ENCODE data around the gene OR13J1.
A peak's percentile ranks its signal among the peaks of the same experiment; 100 is the strongest.
"Not testable (repeated sequence)": the region's sequence is repeated elsewhere in the genome, so short reads cannot be mapped to it uniquely, and the experiment has no call there.

Gene OR13J1

DNA sequence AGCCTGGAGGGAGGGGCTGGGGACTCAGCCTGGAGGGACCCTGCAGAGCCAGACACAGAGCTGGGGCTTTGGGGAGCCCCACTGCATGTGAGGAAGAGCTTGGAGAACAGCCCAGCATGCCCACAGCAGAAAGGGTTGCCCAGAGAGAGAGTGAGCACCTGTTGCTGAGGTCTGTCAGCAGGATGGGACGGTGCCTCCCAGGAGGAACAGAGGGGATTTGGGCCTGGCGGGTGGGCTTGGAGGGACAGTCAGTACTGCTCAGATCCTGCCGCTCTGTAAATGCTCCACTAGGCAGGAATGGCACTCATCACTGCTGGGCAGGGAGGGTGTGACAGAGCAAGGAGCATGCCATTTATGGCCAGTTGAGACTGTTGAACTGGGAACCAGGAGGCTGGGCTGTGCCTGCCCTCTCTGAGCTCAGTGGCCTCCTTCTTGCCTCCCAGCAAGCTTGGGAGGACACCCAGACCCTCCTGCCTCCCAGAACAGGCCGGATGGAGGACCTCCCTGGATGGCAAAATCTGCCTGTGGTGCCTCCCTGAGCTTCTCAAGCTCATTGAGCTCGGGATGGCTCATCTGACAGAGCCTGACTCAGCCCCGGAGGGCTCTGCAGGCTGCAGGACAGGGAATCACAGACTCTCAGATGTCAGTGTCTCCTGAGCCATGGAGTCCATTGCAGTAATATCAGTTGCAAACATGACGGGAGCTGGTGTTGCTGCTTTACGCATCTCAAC, 35.0 kb upstream of the OR13J1 start:
- no peak for DNase-seq

DNA sequence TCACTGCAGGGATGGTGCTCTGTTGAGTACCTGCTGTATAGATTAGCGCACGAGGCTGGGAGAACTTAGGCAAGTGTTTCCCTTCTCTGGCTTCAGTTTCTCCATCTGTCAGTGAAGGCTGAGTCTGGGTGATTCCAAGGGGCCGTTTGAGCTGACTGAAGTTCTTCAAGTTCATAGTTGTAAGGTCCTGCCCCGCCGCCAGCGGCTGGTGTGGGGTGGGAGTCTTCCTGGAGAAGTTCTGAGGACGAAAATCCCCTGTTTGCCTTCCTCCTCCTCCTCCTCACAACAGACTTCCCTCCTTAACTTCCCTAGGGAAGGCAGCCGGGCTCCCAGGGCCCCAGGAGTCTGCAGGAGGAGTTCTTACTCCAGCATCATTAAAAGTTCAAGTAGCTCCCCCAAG, 34.1 kb upstream of the OR13J1 start:
- DNase-seq = no peak

DNA sequence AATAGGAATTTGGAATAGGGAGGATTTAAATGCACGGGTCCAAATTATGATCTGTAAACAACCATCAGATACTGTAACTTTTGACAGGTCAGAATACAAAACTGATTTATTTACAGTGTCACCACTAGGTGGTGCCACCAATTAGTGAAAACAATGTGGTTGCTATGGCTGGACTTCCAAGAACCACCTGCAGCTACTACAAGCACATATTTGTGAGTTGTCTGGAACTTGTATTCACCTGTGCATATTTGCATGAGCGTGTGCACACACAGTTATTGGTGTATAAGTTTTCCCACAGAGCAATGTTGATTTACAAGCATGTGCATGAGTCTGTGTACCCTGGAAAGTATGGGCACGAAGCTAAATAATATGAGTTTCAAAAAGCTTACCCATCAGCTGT, 32.8 kb upstream of the OR13J1 start:
- peak in 1 of 58 donors; percentile 23 for DNase-seq

DNA sequence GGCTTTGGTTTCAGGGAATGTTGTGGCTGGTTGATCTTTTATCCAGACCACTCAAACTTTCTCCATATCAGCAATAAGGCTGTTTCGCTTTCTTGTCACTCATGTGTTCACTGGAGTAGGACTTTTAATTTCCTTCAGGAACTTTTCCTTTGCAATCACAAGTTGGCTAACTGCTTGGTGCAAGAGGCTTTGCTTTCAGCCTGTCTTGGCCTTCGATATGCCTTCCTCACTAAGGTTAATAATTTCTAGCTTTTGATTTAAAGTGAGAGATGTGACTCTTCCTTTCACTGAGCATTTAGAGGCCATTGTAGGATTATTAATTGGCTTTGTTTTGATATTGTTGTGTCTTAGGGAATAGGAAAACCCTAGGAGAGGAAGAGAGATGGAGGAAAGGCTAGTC, 28.8 kb upstream of the OR13J1 start:
- DNase-seq = no peak

DNA sequence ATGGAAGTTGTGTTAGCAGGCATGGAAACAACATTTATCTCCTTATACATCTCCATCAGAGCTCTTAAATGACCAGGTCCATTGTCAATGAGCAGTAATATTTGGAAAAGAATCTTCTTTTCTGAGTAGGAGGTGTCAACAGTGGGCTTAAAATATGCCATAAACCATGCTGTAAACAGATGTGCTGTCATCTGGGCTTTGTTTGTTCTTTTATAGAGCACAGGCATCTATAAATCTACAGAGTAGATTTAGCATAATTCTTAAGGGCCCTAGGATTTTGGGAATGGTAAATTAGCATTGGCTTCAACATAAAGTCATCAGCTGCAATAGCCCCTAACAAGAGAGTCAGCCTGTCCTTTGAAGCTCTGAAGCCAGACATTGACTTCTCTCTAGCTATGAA, 28.1 kb upstream of the OR13J1 start:
- no peak for DNase-seq

DNA sequence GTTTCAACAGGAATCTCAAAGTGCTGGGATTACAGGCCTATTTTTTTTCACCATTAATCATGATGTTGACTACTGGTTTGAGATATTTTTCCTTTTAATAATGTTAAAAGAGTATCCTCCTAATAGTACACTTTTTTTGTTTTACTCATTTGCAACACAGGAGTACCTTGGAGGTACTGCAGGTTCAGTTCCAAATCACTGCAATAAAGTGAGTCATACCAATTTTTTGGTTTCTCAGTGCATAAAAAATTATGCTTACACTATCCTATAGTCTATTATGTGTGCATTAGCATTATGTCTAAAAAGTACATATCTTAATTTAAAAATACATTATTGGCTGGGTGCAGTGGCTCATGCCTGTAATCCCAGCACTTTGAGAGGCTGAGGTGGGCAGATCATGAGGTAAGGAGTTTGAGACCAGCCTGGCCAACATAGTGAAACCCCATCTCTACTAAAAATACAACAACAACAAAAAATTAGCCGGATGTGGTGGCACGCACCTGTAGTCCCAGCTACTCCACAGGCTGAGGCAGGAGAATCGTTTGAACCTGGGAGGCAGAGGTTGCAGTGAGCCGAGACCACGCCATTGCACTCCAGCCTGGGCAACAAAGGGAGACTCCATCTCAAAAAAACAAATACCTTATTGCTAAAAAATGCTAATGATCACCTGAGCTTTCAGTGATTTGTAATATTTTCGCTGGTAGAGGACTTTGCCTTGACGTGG, 27.3 kb upstream of the OR13J1 start:
- not testable (repeated sequence) for DNase-seq

DNA sequence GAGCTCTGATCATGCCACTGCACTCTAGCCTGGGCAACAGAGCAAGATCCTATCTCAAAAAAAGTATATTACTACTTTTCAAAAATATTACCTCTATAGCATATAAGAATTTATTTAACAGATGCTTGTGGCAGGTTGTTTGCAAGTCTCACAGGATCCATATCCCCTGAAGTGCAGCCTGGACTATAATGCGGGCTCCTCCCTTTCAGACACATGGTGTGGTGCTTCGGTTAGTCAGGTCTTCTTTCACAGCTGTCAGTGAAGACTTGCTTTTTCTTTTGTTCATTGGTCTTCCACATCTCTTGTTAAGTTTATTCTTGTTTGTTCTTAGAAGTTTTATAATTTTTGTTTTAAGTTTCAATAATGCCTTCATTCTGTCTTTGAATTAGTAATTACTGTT, 26.4 kb upstream of the OR13J1 start:
- no peak for DNase-seq

DNA sequence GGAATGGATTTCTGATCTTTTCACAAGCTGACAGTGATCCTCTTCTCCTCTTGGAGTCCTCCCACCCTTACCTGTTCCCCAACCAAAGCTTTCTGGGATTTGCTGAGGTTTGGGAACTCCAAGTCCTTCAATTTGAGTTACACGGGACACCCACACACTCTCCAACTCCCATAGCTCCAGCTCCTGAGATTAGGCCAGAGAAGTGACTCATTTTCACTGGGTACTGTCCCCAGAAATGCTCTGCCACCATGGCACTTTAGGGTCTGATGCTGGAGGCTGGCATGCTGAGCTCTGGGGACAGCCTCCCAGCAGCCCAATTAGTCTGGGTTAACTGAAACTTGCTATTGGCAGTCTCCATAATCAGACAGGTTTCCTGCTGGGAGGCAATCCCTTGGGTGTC, 21.9 kb upstream of the OR13J1 start:
- no peak for DNase-seq

DNA sequence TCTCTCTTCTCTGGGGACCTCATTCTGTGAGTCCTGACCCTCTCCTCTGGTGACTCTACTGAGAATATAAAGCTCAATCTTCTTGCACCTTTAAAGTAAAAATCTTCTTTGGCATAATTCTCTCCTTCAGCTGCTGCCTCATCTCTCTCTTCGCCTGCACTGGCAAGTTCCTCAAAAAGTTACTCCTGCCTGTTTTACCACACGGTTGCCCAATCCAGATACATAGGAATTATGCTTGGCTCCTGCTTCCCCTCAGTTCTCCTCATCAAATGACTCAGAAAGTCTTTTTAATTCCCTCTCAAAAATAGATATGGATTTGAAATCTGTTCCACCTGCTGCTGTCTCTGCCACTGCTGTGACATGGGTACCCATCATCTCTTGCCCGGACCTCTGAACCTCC, 21.4 kb upstream of the OR13J1 start:
- peak in 1 of 58 donors; percentile 33 for DNase-seq

DNA sequence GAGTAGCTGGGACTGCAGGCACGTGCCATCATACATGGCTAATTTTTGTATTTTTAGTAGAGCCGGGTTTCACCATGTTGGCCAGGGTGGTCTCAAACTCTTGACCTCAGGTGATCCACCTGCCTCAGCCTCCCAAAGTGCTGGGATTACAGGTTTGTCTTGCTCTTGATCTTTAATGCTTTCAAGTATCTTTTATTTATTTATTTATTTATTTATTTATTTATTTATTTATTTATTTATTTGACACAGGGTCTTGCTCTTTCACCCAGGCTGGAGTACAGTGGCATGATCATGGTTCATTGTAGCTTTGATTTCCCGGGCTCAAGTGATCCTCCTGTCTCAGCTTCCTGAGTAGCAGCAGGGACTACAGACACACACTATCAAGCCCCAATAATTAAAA, 14.7 kb upstream of the OR13J1 start:
- not testable (repeated sequence) for DNase-seq

DNA sequence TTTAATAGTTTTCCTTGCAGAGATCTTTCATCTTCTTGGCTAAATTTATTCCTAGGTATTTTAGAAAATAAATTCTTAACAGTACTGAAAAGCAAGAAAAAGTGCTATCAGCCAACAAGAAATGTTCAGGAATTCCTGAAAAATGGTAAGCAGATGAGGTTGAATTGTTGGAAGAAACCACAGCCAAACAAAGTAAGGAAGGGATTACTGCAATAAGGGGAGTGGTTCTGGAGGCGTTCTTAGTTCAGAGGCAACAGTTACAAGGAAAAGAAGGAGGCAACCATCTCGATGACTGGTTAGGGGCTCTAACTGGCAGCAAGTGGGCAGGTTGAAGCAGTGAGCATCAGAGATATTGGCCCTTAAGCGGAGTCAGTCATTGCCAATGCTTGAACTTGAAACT, 12.8 kb upstream of the OR13J1 start:
- no peak for DNase-seq

DNA sequence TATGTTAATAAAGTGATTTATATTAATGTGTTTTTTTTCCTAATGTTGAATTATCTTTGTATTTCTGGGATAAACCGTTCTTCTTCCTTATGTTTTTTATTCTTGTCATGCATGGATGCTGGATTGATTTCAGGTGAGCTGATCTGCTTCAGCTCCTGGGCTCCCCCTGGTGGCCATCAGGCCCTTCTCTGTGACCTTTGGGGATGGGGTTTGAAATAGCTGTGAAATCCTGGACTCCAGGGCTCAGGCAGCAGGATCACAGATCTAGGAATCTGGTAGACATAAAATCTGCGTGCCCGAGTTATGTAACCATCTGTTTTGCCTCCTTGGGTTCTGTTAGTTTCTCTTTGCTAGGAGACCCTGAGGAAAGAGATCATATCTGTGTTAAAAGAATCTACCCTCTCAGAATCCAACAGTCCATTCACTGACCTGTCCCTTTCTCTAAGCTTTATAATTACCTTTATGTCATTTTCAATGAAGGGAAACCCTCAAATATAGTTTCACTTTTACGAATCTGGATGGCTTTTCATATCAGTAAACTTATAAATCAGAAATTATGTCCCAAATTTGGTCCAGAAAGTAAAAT, 12.2 kb upstream of the OR13J1 start:
- DNase-seq = peak in 55 of 58 donors; percentile 10 to 87 (median 53)

DNA sequence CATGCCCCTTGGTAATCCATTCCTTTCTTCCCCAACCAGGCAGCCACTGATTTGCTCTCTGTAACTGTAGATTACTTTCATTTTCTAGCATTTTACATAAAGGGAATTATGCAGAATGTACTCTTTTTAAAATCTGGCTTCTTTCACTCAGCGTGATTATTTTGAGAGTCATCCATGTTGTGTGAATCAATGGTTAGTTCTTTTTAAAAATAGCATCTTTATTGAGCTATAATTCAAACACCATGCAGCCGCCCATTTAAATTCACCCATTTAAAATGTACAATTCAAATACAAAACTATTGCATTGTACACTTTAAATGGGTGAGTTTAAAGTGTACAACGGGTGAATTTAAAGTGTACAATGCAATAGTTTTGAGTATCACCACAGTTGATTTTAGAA, 2.3 kb upstream of the OR13J1 start:
- DNase-seq = no peak

DNA sequence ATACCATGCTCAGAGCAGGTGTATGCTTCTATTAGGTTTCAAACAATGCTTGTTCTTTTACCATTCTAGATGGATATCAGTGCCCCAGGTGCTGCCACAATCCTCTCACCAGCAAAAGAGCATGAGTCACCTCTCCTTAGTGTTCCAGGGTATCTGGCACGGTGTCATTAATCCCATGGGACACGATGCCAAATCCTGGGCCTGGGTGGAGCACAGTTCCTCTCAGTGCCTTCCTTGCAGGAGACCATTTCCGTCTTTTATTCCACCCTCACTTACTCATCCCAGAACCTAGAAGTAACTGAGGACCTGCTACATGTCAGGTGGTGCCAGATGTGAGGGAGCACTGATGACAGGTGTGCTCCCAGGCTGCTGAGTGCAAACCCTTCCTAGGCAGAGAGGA, 1.3 kb upstream of the OR13J1 start:
- DNase-seq = no peak

DNA sequence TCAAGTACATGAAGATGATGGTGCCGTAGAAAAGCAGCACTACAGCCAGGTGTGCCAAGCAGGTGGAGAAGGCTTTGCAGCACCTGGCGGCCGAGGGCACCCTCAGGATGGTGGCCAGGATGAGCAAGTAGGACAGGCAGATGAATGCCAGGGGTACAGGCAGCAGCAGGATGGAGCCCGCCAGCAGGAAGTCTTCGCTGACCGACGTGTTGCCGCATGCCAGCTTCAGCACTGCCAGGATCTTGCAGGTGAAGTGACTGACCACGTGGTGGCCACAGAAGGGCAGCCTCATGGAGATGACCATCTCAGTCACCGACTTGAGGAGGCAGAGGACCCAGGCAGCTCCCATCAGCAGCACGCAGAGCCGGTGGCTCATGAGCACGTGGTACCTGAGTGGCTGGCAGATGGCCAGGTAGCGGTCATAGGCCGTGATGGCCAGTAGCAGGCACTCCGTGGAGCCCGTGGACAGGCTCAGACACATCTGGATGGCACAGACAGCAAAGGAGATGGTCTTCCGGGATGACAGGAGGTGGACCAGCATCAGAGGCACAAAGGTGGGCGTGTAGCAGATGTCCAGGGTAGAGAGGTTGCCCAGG, 482 bp downstream of the OR13J1 start:
- no peak for DNase-seq

DNA sequence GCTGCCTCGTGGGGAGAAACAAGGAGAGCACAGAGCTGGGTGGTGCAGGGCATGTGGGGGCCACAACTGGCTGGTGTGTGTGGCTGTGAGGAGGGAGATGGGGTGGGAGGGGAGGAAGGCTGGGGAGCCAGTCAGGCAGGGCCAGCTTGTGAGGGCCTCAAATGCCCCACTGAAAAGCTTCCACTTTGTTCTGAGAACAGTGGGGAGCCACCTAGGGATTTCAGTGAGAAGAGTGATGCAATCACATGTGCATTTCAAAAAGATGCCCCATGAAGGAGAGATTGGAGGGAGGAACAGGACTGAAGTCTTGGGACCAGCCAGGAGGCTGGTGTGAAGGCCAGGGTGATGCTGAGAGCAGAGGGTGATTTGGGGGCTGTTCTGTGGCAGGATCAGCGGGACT, 1.3 kb downstream of the OR13J1 start:
- no peak for DNase-seq

DNA sequence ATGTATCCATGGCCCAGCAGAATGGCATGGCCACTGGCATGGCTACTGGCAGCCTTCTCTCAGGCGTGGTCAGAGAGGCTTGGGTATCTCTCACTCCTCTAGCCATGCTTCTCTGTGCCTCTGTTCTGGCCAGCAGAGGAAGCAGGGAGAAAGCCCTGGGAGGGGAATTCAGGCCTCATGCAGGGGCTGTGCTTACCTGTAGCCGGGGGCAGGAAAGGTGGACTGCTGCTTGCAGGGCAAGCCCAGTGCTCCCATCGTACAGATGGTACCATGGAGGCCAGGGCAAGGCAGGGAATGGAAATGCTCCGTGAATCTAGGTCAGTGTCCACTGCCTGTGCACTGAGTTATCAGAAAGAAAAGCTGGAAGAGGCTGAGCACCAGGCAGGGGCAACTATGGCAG, 2.7 kb downstream of the OR13J1 start:
- no peak for DNase-seq

DNA sequence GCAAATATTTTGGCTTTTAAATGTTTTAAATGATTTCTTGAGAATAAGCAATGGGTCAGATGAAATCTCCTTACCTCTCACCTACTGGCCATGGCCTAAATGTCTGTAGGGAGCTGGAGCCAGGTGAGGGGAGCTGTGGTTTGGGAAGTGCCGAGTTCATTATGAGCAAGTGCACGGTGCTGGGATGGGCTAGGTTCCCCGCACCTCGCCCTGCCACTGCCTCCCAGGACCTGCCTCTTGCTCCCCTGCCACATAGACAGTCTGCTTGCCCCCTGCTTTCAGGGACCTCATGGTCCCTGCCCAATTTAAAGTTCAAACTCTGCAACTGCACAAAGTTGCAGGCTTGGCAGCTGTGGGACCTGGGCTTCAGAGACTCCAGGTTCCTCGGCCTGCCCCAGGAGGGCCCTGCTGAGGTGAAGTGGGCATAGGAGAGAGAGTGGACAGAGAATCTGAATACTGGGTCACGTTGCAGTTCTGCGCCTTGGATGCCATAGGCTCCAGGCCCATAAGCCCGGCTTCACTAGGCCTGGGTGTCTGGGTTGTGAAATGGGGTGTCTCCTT, 5.4 kb downstream of the OR13J1 start:
- DNase-seq = no peak

DNA sequence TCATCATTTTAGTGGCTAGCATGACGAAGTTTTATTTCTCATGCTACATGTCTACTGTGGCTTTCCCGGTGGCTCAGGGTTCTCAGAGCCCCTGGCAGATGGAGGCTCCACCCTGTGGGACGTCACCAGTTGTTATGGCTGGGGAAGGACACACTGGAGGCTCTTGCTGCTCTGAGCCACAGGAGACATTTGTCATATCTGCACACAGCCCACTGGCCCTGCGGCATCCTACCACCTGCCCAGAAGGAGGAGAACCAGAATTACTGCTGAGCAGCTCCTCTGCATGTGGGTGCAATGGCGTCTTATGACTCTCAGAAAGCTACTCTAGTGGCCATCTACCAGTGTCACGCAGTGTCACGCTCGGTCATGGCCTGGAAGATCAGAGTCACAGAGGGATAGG, 6.6 kb downstream of the OR13J1 start:
- no peak for DNase-seq

DNA sequence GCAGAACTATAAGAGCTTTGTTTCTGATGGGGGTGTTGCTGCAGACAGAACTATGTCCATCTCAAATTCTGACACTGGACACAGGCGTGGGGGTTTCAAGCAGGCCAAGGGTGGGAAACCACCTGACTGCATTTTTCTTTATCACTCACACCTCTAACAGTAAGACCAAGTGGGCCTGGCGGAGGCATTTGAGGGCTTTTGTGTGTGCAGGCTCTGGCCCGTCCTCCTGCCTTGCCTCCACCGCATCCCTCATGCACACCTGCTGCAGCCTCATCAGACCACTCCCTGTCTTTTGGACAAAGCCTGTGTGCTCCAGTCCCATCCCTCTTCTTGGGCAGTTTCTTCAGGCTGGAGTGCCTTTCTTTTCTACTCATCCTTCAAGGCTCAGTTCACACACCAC, 7.9 kb downstream of the OR13J1 start:
- no peak for DNase-seq

DNA sequence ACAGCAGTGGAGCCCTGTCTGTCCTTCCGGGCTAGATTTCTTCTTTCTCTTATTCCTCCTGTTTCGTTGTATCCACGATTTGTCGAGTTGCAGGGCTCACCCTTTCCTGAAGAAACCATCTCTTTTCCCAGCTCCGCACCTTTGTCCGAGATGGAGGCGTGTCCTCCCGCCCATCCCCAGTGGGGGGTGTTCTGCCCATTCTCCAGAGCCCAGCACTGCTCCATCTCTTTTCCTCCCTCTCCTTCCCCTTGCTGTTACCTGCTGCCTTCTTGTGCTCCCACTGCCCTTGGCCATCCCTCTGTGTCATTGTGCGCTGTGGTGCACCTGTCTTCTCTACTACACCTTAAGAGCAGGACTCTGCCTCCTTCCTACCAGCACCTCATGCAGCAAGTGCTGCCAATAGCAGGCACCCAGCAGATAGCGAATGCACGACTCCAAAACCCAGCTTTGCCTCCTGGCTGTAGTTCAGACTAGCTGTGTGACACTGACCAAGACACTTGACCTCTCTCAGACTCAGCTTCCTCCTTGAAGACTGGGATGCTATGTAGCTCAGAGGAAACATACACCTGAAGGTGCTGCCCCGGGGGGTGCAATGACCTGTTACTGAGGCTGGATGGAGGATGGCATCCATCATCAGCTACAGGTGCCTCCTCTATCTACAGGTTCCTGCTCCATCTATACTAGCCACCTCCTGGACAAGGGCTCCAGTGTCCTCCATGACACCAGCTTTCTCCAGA, 8.9 kb downstream of the OR13J1 start:
- DNase-seq = no peak

DNA sequence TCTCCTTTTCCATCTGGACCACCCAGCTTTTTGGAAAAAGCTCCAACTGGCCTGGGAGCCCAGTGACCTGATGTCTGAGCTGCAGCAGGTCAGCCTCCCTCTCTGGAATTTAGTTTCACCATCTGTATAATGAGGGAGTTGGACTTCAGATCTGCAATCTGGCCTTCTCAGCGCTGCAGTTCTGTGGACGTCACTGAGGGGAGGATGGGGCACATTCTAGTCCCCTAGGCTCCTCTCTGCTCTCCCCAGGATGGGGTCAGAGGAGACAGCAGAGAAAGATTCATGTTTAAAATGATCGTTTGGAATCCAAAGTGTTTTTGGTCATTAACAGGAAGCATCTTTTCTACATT, 10.2 kb downstream of the OR13J1 start:
- no peak for DNase-seq
